ENCODE measurements around the gene TMEM214. TPM values are rescaled to one million over a fixed set of nuclear protein-coding genes. Genes with fewer than 3 reads are reported as not detected.

TMEM214 gene
- total RNA-seq, 1 experiment from 2014 or later: 77.8 TPM

DNA sequence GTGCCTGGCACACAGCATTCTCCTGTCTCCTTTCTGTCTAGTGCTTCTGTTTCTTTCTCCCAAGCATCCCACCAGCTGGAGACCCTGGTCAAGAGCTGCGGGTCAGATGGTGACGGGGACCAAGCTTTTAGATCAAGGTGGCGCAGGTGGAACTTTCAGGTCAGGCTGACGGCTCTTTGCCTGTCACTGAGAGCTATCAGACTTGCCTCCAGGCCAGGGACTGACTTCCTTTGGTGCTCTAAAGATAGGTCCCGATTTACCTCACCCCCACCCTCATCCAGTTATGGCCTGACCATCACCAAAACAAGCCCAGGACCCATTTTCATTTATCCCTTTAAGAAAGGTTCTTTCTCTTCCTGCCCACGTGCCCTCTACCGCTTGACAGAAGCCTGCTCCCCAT, 44.5 kb downstream of the TMEM214 start:
- ChIA-PET POLR2A (no interaction called here), CTCF (no interaction called here)
- ATAC-seq: no peak
- Histone ChIP-seq H3K4me3 (ENCODE audit: low read depth in 2 of 2, low read length in 2 of 2) (no peak overlapping the region), H3K4me1 (ENCODE audit: control insufficient read depth, insufficient read depth, low read length) (peaks cover 7% of the 10 kb centered on the region), H3K9me3 (ENCODE audit: control insufficient read depth, insufficient read depth, low read depth, low read length) (no peaks in the 10 kb centered on the region), H3K27me3 (ENCODE audit: control insufficient read depth, insufficient read depth, low read length) (no peaks in the 10 kb centered on the region), H3K27ac (ENCODE audit: low read length) (no peak overlapping the region), H3K36me3 (ENCODE audit: control insufficient read depth, insufficient read depth, low read length) (no peaks in the 10 kb centered on the region)
- in situ Hi-C loops (cut with HindIII; ENCODE audit: low pct_unique_long_range_greater_than_20kb, low sequenced_read_pairs): no loop called here
- no peak for DNase-seq (ENCODE audit: low read depth, low spot score)
- TF ChIP-seq POLR2AphosphoS5 (IDR thresholded peaks at IDR 0.05; ENCODE audit: low read depth, low read length) (no peak), REST (IDR thresholded peaks at IDR 0.05; ENCODE audit: insufficient read depth in 1 of 2, low read depth in 2 of 2, low read length in 1 of 2) (no peak), CTCF (IDR thresholded peaks at IDR 0.05) (no peak), TCF7L2 (IDR thresholded peaks at IDR 0.05; ENCODE audit: low read depth, low read length) (no peak), SIN3A (IDR thresholded peaks at IDR 0.05; ENCODE audit: borderline replicate concordance, insufficient read depth, low read depth, low read length) (no peak)
- intact Hi-C loops (cut with micrococcal nuclease; ENCODE audit: unreplicated experiment): no loop called here
- no TSS peak for BruUV-seq (replicated peaks)

DNA sequence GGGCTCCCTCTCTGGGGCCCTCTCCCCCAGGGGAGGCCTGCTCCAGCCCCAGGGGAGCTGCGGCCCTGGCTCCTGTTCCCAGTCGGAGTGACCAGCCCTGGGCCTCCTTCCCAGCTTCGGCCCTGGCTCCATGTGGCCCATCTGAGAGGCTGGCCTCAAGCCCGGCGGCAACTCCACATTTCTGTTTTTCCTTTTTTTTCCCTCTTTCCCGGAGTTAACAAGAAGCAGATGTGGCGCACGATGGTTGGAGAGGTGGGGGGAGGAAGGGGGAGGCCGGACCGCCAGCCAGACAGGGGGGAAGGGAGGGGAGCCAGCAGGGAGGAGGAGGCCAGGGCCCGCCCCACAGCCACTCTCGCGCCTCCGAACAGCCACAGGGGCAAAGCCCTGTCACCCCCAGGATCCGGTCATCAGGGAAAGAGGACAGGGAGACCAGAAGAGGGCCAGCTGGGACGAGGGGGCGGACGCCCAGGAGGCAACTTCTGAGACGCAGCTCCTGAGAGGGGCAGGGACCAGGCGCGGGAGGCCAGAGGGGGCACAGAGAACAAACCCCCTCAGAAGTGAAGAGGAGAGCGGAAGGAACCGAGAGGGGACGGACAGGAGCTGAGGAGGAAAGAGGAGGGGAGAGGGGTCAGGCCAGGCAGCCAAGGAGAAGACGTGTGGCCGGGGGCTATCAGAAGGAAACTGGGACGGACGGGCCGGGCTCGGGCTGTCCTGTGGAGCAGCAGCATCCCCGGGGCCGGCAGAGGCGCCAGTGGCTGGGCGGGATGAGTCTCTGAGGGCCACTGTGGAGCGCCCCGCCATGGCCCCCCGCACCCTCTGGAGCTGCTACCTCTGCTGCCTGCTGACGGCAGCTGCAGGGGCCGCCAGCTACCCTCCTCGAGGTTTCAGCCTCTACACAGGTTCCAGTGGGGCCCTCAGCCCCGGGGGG, 45.8 kb downstream of the TMEM214 start, which contains the start of gene EMILIN1:
EMILIN1 (plus strand) TSS at position 349 of the 928 bp plus-strand sequence; CDS start at position 800, 451 bp downstream.
- intact Hi-C loops (cut with micrococcal nuclease; ENCODE audit: unreplicated experiment) (no loop called here), in situ Hi-C loops (cut with HindIII; ENCODE audit: low pct_unique_long_range_greater_than_20kb, low sequenced_read_pairs) (no loop called here)
- Histone ChIP-seq H3K36me3 (ENCODE audit: control insufficient read depth, insufficient read depth, low read length) (no peaks in the 10 kb centered on the region), H3K27me3 (ENCODE audit: control insufficient read depth, insufficient read depth, low read length) (no peaks in the 10 kb centered on the region), H3K4me3 (ENCODE audit: low read depth in 2 of 2, low read length in 2 of 2) (peak within 1 kb of the TSS in 1 of 2 experiments; percentile 40; a peak in 1 of 4 replicates), H3K27ac (ENCODE audit: low read length) (no peak within 1 kb of the TSS), H3K4me1 (ENCODE audit: control insufficient read depth, insufficient read depth, low read length) (peaks cover 3% of the 10 kb centered on the region), H3K9me3 (ENCODE audit: control insufficient read depth, insufficient read depth, low read depth, low read length) (no peaks in the 10 kb centered on the region)
- DNase-seq (ENCODE audit: low read depth, low spot score) (no peak), ATAC-seq (no peak)
- BruUV-seq (replicated peaks): no TSS peak
- CTCF ChIA-PET: interaction anchor here (0.6 kb wide), 1 partner anchor 392 kb away, joined by 4 read pairs; no protein-coding TSS in a partner anchor
- POLR2A ChIA-PET: no interaction called here
- no peak for TF ChIP-seq REST (IDR thresholded peaks at IDR 0.05; ENCODE audit: insufficient read depth in 1 of 2, low read depth in 2 of 2, low read length in 1 of 2)
- no peak for TF ChIP-seq TCF7L2 (IDR thresholded peaks at IDR 0.05; ENCODE audit: low read depth, low read length)
- TF ChIP-seq POLR2AphosphoS5 (IDR thresholded peaks at IDR 0.05; ENCODE audit: low read depth, low read length): no peak
- no peak for TF ChIP-seq CTCF (IDR thresholded peaks at IDR 0.05)
- TF ChIP-seq SIN3A (IDR thresholded peaks at IDR 0.05; ENCODE audit: borderline replicate concordance, insufficient read depth, low read depth, low read length): no peak
